HepG2 (cell line): ENCODE measurements around the gene PGAP1. TPM values are rescaled to one million over a fixed set of nuclear protein-coding genes. Genes with fewer than 3 reads are reported as not detected.

ENCODE experiments used
- ATF1 ChIP-seq: IDR thresholded peaks from 2 replicates; pipeline ENCODE4 v1.6.1; 2016; ENCODE audit warnings: mild to moderate bottlenecking, control low read depth
- BRF2 ChIP-seq: sonication (generic); formaldehyde crosslinking; IDR thresholded peaks from 2 replicates; pipeline ENCODE4 v1.8.1; 2022; ENCODE audit warnings: mild to moderate bottlenecking, missing genetic modification reagents
- FOXK2 ChIP-seq: fragments of 450-650 bp; IDR thresholded peaks from 2 replicates; pipeline ENCODE4 v1.6.1; 2016
- HOXD1 ChIP-seq: sonication (generic); formaldehyde crosslinking; IDR thresholded peaks from 2 replicates; pipeline ENCODE4 v1.5.0; 2020; ENCODE audit warnings: missing genetic modification reagents
- IRF2 ChIP-seq: IDR thresholded peaks from 2 replicates; pipeline ENCODE4 v1.6.1; 2018; ENCODE audit warnings: missing genetic modification reagents, missing compliant biosample characterization
- KLF16 ChIP-seq, 2 experiments: sonication (generic) in 1 of 2; formaldehyde crosslinking in 1 of 2; IDR thresholded peaks; 2 replicates each; pipeline versions ENCODE4 v1.6.1 to v1.8.0; 2016 to 2023; ENCODE audit warnings: missing genetic modification reagents in 2 of 2, missing compliant biosample characterization in 1 of 2
- MXI1 ChIP-seq: IDR thresholded peaks from 3 replicates; pipeline ENCODE4 v1.6.1; 2012; ENCODE audit warnings: low read depth, low read length, inconsistent platforms, borderline replicate concordance
- NFE2 ChIP-seq: sonication (generic); formaldehyde crosslinking; IDR thresholded peaks from 2 replicates; pipeline ENCODE4 v1.4.0; 2020; ENCODE audit warnings: missing genetic modification reagents
- SALL2 ChIP-seq: sonication (generic); formaldehyde crosslinking; IDR thresholded peaks from 2 replicates; pipeline ENCODE4 v1.8.1; 2023; ENCODE audit warnings: mild to moderate bottlenecking, missing genetic modification reagents, inconsistent platforms
- SETDB1 ChIP-seq: sonication (generic); formaldehyde crosslinking; IDR thresholded peaks from 2 replicates; pipeline ENCODE4 v1.5.1; 2020; ENCODE audit warnings: missing genetic modification reagents, mild to moderate bottlenecking, borderline replicate concordance
- ZNF136 ChIP-seq: sonication (generic); formaldehyde crosslinking; IDR thresholded peaks from 2 replicates; pipeline ENCODE4 v1.8.1; 2022; ENCODE audit warnings: low read depth, mild to moderate bottlenecking, moderate library complexity, missing genetic modification reagents
- ZNF335 ChIP-seq: sonication (generic); formaldehyde crosslinking; IDR thresholded peaks from 2 replicates; pipeline ENCODE4 v1.4.0; 2020; ENCODE audit warnings: missing genetic modification reagents
- ZNF569 ChIP-seq: sonication (generic); formaldehyde crosslinking; IDR thresholded peaks from 2 replicates; pipeline ENCODE4 v1.5.0; 2020; ENCODE audit warnings: mild to moderate bottlenecking, missing genetic modification reagents, moderate library complexity, borderline replicate concordance
- ZNF747 ChIP-seq: sonication (generic); formaldehyde crosslinking; IDR thresholded peaks from 2 replicates; pipeline ENCODE4 v1.8.1; 2023; ENCODE audit warnings: missing genetic modification reagents, mild to moderate bottlenecking, borderline replicate concordance
- ZNF75D ChIP-seq: sonication (generic); formaldehyde crosslinking; IDR thresholded peaks from 2 replicates; pipeline ENCODE4 v1.8.1; 2023; ENCODE audit warnings: missing genetic modification reagents, mild to moderate bottlenecking, borderline replicate concordance
- polyA plus RNA-seq, 8 experiments: library from polyadenylated mRNA; depleted of rRNA in 3 of 8; stranded (reverse) in 7 of 8; unstranded in 1 of 8; fragments of >200 nt; fragmentation: Illumina TruSeq in 4 of 8; extraction: Trizol in 4 of 8; gene quantifications; 2 replicates each; pipeline versions ENCODE4 v1.2.1 to v1.2.3, GENCODE V29; 2011 to 2016; ENCODE audit warnings: low read depth in 4 of 8, missing spikeins in 1 of 8, mixed read lengths in 1 of 8; ENCODE audit not compliant: insufficient read depth in 1 of 8
- total RNA-seq, 5 experiments: library from RNA; depleted of rRNA; stranded (reverse); fragments of >200 nt; fragmentation: Illumina TruSeq; extraction: Trizol; gene quantifications; 2 replicates each; pipeline ENCODE4 v1.2.3, GENCODE V29; 2016; ENCODE audit warnings: low read depth in 1 of 5
- TF ChIP-seq, protein P1 (sequence below): sonication (generic); formaldehyde crosslinking; IDR thresholded peaks from 2 replicates; pipeline ENCODE4 v1.4.0; 2020; ENCODE audit warnings: missing genetic modification reagents
- TF ChIP-seq, protein P2 (sequence below): sonication (generic); formaldehyde crosslinking; IDR thresholded peaks from 2 replicates; pipeline ENCODE4 v1.5.0; 2020; ENCODE audit warnings: mild to moderate bottlenecking, missing genetic modification reagents
- TF ChIP-seq, protein P3 (sequence below): sonication (generic); formaldehyde crosslinking; IDR thresholded peaks from 2 replicates; pipeline ENCODE4 v1.8.0; 2022; ENCODE audit warnings: mild to moderate bottlenecking, missing genetic modification reagents; ENCODE audit not compliant: insufficient replicate concordance
- TF ChIP-seq, protein P4 (sequence below): IDR thresholded peaks from 2 replicates; pipeline ENCODE4 v1.6.1; 2018; ENCODE audit warnings: missing genetic modification reagents

PGAP1 gene
- total and polyA plus RNA-seq, 2 of the 13 experiments (the other 11 are each of a cell fraction or from before 2014, with no cell fraction given) = 4.1 to 6.4 TPM

DNA sequence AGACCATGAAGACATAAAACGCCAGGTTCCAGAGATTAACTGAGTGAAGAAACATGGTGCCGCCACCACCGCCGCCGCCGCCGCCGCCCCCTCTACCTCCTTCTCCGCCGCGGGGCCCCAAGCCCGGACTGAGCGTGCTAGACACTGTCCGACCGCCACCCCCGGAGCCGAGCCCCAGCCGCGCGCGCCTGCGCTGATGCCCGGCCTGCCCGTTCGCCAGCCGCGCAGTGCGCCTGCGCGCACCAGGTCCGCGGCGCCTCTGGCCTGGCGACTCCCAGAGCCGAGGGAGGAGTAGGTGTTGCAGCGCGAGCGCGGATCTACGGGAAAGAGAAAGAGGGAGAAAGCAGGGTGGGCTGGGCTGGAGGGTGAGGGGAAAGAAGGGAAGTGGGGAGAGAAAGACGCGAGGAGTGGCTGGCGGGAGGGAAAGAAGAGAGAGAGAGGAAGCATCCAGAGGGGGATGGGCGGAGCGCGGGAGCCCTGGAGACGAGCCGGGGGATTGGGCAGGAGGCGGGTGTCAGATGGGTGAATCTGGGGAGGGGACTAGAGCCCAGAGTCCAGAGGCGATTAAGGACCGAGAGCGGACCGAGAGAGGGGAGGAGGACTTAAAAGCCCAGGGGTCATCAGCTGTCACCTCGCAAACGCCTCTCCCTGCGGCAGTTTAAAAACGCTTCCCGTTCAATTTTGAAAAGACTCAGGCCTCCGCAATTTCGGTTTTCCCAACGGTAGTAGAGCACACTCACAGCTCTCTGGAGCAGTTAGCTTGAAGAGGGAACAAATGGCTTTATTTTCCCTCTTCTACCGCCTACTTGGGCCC lies at the start of gene PGAP1 (continued):
- TF ChIP-seq, protein P1, sequence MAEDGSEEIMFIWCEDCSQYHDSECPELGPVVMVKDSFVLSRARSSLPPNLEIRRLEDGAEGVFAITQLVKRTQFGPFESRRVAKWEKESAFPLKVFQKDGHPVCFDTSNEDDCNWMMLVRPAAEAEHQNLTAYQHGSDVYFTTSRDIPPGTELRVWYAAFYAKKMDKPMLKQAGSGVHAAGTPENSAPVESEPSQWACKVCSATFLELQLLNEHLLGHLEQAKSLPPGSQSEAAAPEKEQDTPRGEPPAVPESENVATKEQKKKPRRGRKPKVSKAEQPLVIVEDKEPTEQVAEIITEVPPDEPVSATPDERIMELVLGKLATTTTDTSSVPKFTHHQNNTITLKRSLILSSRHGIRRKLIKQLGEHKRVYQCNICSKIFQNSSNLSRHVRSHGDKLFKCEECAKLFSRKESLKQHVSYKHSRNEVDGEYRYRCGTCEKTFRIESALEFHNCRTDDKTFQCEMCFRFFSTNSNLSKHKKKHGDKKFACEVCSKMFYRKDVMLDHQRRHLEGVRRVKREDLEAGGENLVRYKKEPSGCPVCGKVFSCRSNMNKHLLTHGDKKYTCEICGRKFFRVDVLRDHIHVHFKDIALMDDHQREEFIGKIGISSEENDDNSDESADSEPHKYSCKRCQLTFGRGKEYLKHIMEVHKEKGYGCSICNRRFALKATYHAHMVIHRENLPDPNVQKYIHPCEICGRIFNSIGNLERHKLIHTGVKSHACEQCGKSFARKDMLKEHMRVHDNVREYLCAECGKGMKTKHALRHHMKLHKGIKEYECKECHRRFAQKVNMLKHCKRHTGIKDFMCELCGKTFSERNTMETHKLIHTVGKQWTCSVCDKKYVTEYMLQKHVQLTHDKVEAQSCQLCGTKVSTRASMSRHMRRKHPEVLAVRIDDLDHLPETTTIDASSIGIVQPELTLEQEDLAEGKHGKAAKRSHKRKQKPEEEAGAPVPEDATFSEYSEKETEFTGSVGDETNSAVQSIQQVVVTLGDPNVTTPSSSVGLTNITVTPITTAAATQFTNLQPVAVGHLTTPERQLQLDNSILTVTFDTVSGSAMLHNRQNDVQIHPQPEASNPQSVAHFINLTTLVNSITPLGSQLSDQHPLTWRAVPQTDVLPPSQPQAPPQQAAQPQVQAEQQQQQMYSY = peak; percentile 95
- peak; percentile 86; the same call in 1 of the 2 replicates for TF ChIP-seq SALL2 (CRISPR knock-in tag)
- no peak for TF ChIP-seq FOXK2
- TF ChIP-seq ZNF747 = peak; percentile 86
- no peak; the same call in 2 of the 3 replicates for TF ChIP-seq MXI1
- TF ChIP-seq ATF1 (CRISPR knock-in tag) = no peak
- TF ChIP-seq, protein P2, sequence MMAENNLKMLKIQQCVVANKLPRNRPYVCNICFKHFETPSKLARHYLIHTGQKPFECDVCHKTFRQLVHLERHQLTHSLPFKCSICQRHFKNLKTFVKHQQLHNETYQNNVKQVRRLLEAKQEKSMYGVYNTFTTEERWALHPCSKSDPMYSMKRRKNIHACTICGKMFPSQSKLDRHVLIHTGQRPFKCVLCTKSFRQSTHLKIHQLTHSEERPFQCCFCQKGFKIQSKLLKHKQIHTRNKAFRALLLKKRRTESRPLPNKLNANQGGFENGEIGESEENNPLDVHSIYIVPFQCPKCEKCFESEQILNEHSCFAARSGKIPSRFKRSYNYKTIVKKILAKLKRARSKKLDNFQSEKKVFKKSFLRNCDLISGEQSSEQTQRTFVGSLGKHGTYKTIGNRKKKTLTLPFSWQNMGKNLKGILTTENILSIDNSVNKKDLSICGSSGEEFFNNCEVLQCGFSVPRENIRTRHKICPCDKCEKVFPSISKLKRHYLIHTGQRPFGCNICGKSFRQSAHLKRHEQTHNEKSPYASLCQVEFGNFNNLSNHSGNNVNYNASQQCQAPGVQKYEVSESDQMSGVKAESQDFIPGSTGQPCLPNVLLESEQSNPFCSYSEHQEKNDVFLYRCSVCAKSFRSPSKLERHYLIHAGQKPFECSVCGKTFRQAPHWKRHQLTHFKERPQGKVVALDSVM = peak; percentile 48; the same call in 1 of the 2 replicates
- TF ChIP-seq NFE2 (CRISPR knock-in tag) = no peak
- no peak for TF ChIP-seq ZNF75D
- TF ChIP-seq, protein P3, sequence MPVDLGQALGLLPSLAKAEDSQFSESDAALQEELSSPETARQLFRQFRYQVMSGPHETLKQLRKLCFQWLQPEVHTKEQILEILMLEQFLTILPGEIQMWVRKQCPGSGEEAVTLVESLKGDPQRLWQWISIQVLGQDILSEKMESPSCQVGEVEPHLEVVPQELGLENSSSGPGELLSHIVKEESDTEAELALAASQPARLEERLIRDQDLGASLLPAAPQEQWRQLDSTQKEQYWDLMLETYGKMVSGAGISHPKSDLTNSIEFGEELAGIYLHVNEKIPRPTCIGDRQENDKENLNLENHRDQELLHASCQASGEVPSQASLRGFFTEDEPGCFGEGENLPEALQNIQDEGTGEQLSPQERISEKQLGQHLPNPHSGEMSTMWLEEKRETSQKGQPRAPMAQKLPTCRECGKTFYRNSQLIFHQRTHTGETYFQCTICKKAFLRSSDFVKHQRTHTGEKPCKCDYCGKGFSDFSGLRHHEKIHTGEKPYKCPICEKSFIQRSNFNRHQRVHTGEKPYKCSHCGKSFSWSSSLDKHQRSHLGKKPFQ = no peak
- TF ChIP-seq, protein P4, sequence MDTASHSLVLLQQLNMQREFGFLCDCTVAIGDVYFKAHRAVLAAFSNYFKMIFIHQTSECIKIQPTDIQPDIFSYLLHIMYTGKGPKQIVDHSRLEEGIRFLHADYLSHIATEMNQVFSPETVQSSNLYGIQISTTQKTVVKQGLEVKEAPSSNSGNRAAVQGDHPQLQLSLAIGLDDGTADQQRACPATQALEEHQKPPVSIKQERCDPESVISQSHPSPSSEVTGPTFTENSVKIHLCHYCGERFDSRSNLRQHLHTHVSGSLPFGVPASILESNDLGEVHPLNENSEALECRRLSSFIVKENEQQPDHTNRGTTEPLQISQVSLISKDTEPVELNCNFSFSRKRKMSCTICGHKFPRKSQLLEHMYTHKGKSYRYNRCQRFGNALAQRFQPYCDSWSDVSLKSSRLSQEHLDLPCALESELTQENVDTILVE (CRISPR knock-in tag) = 0 out of 2 replicates have a peak, but pooled peaks have one; percentile 45
- no peak for TF ChIP-seq ZNF569 (CRISPR knock-in tag)
- 0 out of 2 replicates have a peak, but pooled peaks have one; percentile 25 for TF ChIP-seq HOXD1 (CRISPR knock-in tag)
- 0 out of 2 replicates have a peak, but pooled peaks have one; percentile 14 for TF ChIP-seq IRF2 (CRISPR knock-in tag)
- peak; percentile 27; the same call in 1 of the 2 replicates for TF ChIP-seq BRF2 (CRISPR knock-in tag)
- no peak for TF ChIP-seq SETDB1 (CRISPR knock-in tag)
- peak in 1 of 2 experiments; percentile 67; a peak in 2 of 4 replicates for TF ChIP-seq KLF16 (CRISPR knock-in tag; IDR thresholded peaks at IDR 0.05)
- no peak; the same call in 1 of the 2 replicates for TF ChIP-seq ZNF335 (CRISPR knock-in tag)
- peak; percentile 84; the same call in 1 of the 2 replicates for TF ChIP-seq ZNF136 (CRISPR knock-in tag)
